Measurements from ENCODE around the gene LSM6. TPM values are rescaled to one million over a fixed set of nuclear protein-coding genes. Genes with fewer than 3 reads are reported as not detected.

LSM6 gene
- polyA plus RNA-seq, 1 of the 3 experiments (the other 2 are of a cell fraction) = 32.5 TPM

DNA sequence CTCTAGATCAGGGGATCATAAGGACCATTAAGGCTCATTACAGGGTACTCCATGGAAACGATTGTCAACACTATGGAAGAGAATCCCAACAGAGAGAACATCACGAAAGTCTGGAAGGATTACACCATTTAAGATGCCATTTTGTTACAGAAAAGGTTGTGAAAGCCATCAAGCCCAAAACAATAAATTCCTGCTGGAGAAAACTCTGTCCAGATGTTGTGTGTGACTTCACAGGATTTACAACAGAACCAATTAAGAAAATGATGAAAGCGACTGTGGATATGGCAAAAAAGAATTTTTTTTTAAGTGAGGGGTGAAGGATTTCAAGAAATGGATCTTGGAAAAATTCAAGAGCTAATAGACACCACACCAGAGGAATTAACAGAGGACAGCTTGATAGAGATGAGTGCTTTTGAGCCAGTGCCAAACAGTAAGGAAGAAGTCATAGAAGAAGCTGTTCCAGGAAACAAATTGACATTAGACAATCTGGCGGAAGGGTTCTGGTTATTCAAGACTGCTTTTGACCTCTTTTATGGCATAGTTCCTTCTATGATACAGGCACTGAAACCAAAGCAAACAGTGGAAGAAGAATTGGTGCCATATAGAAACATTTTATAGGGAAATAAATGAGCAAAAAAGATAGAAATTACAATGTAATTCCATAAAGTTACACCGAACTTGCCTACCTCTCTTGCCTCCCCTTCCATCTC is 17.3 kb upstream of the LSM6 start:
- WGBS (ENCODE audit: low lambda C conversion rate) = 34% methylated on average over 5 of the region's 5 CpGs

GRCh38 chr4:146159384-146160058 is 16.0 kb upstream of the LSM6 start:
- no peak overlapping the region for H3K9ac ChIP-seq
- H3K27ac ChIP-seq (ENCODE audit: low read depth in 2 of 2, low read length in 1 of 2) = no peak overlapping the region
- no peaks in the 10 kb centered on the region for H3K4me1 ChIP-seq (ENCODE audit: control insufficient read depth in 1 of 2, insufficient read depth in 2 of 2, low read depth in 1 of 2, low read length in 1 of 2)
- no peak overlapping the region for H3K4me3 ChIP-seq (ENCODE audit: low read depth in 2 of 2, low read length in 1 of 2)
- POLR2A ChIA-PET = no interaction called here
- H3K9me3 ChIP-seq = no peaks in the 10 kb centered on the region
- CTCF ChIA-PET = interaction anchor here (0.8 to 1.7 kb wide), 2 partner anchors 24 to 29 kb away, joined by 3 to 5 read pairs; no protein-coding TSS in a partner anchor
- H3K27me3 ChIP-seq (ENCODE audit: insufficient read depth) = no peaks in the 10 kb centered on the region
- no peaks in the 10 kb centered on the region for H3F3A ChIP-seq (replicated peaks; ENCODE audit: insufficient read depth)
- DNase-seq = no peak
- H2AFZ ChIP-seq (ENCODE audit: low read depth) = no peak overlapping the region
- no peaks in the 10 kb centered on the region for H4K20me1 ChIP-seq (ENCODE audit: insufficient read depth)
- WGBS (ENCODE audit: low lambda C conversion rate) = 42% methylated on average over 4 of the region's 4 CpGs
- no peaks in the 10 kb centered on the region for H3K79me2 ChIP-seq (ENCODE audit: insufficient read depth)
- H3K4me2 ChIP-seq = no peak overlapping the region
- no peaks in the 10 kb centered on the region for H3K36me3 ChIP-seq (replicated peaks in 1 of 2; ENCODE audit: control insufficient read depth in 1 of 2, insufficient read depth in 2 of 2, low read length in 1 of 2)
- H3K9me2 ChIP-seq = no peaks in the 10 kb centered on the region
- TF ChIP-seq MEF2A (IDR thresholded peaks at IDR 0.05; ENCODE audit: borderline replicate concordance, low read depth) (no peak), PBX3 (IDR thresholded peaks at IDR 0.05) (no peak), NFIC (IDR thresholded peaks at IDR 0.05; ENCODE audit: borderline replicate concordance) (no peak), ELF1 (IDR thresholded peaks at IDR 0.05) (no peak), CHD2 (IDR thresholded peaks at IDR 0.05; ENCODE audit: low read length, partially characterized antibody) (no peak), GATA2 (CRISPR knock-in tag; IDR thresholded peaks at IDR 0.05) (no peak), TEAD4 (IDR thresholded peaks at IDR 0.05; ENCODE audit: borderline replicate concordance, insufficient read depth) (no peak), YY1 (IDR thresholded peaks at IDR 0.05; ENCODE audit: low read depth) (no peak), REST (IDR thresholded peaks at IDR 0.05; ENCODE audit: low read depth, low read length) (no peak), NRF1 (IDR thresholded peaks at IDR 0.05; ENCODE audit: low read depth, low read length) (no peak), RAD21 (IDR thresholded peaks at IDR 0.05; ENCODE audit: low read length) (no peak), SMC3 (IDR thresholded peaks at IDR 0.05; ENCODE audit: low read depth, low read length) (no peak), EP300 (IDR thresholded peaks at IDR 0.05; ENCODE audit: borderline replicate concordance in 1 of 2, low read depth in 1 of 2, low read length in 1 of 2) (no peak)
- TF ChIP-seq, protein P1, sequence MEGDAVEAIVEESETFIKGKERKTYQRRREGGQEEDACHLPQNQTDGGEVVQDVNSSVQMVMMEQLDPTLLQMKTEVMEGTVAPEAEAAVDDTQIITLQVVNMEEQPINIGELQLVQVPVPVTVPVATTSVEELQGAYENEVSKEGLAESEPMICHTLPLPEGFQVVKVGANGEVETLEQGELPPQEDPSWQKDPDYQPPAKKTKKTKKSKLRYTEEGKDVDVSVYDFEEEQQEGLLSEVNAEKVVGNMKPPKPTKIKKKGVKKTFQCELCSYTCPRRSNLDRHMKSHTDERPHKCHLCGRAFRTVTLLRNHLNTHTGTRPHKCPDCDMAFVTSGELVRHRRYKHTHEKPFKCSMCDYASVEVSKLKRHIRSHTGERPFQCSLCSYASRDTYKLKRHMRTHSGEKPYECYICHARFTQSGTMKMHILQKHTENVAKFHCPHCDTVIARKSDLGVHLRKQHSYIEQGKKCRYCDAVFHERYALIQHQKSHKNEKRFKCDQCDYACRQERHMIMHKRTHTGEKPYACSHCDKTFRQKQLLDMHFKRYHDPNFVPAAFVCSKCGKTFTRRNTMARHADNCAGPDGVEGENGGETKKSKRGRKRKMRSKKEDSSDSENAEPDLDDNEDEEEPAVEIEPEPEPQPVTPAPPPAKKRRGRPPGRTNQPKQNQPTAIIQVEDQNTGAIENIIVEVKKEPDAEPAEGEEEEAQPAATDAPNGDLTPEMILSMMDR (IDR thresholded peaks at IDR 0.05) = no peak
- TF ChIP-seq, protein P2, sequence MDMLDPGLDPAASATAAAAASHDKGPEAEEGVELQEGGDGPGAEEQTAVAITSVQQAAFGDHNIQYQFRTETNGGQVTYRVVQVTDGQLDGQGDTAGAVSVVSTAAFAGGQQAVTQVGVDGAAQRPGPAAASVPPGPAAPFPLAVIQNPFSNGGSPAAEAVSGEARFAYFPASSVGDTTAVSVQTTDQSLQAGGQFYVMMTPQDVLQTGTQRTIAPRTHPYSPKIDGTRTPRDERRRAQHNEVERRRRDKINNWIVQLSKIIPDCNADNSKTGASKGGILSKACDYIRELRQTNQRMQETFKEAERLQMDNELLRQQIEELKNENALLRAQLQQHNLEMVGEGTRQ (IDR thresholded peaks at IDR 0.05; ENCODE audit: borderline replicate concordance, low read depth, low read length) = no peak
- TF ChIP-seq, protein P3, sequence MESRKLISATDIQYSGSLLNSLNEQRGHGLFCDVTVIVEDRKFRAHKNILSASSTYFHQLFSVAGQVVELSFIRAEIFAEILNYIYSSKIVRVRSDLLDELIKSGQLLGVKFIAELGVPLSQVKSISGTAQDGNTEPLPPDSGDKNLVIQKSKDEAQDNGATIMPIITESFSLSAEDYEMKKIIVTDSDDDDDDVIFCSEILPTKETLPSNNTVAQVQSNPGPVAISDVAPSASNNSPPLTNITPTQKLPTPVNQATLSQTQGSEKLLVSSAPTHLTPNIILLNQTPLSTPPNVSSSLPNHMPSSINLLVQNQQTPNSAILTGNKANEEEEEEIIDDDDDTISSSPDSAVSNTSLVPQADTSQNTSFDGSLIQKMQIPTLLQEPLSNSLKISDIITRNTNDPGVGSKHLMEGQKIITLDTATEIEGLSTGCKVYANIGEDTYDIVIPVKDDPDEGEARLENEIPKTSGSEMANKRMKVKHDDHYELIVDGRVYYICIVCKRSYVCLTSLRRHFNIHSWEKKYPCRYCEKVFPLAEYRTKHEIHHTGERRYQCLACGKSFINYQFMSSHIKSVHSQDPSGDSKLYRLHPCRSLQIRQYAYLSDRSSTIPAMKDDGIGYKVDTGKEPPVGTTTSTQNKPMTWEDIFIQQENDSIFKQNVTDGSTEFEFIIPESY (IDR thresholded peaks at IDR 0.05; ENCODE audit: borderline replicate concordance, low read depth) = no peak

More for the DNA sequence above, 17.3 kb upstream of the LSM6 start:
- Histone ChIP-seq H2AFZ (ENCODE audit: low read depth) (no peak overlapping the region), H3K4me2 (no peak overlapping the region), H3K4me3 (ENCODE audit: low read depth in 2 of 2, low read length in 1 of 2) (no peak overlapping the region), H3K27ac (ENCODE audit: low read depth in 2 of 2, low read length in 1 of 2) (no peak overlapping the region), H3K9me2 (no peaks in the 10 kb centered on the region), H3K9me3 (no peaks in the 10 kb centered on the region), H4K20me1 (ENCODE audit: insufficient read depth) (no peaks in the 10 kb centered on the region), H3K79me2 (ENCODE audit: insufficient read depth) (no peaks in the 10 kb centered on the region), H3K36me3 (replicated peaks in 1 of 2; ENCODE audit: control insufficient read depth in 1 of 2, insufficient read depth in 2 of 2, low read length in 1 of 2) (no peaks in the 10 kb centered on the region), H3K9ac (no peak overlapping the region), H3F3A (replicated peaks; ENCODE audit: insufficient read depth) (no peaks in the 10 kb centered on the region), H3K27me3 (ENCODE audit: insufficient read depth) (no peaks in the 10 kb centered on the region), H3K4me1 (ENCODE audit: control insufficient read depth in 1 of 2, insufficient read depth in 2 of 2, low read depth in 1 of 2, low read length in 1 of 2) (no peaks in the 10 kb centered on the region)
- no peak for DNase-seq
- CTCF ChIA-PET = interaction anchor here (0.8 to 1.7 kb wide), 2 partner anchors 26 to 28 kb away, joined by 3 to 5 read pairs; no protein-coding TSS in a partner anchor
- TF ChIP-seq RAD21 (IDR thresholded peaks at IDR 0.05; ENCODE audit: low read length) = no peak
- POLR2A ChIA-PET = no interaction called here

All from SK-N-SH (cell line).